Gastrocnemius medialis (tissue), 4 donors: ENCODE results near the gene NPTN.

ENCODE experiments used
- CTCF ChIP-seq, 5 experiments: fragments of 450-650 bp in 3 of 5; fragments of 200-600 bp in 2 of 5; sonication (generic) in 2 of 5; IDR thresholded peaks in 4 of 5; conservative IDR thresholded peaks in 1 of 5; 1 replicate in 4 of 5; 2 replicates in 1 of 5; pipeline ENCODE4 v1.5.1; 2016 to 2019; ENCODE audit warnings: antibody characterized with exemption in 5 of 5, mild to moderate bottlenecking in 3 of 5, moderate library complexity in 3 of 5
- POLR2A ChIP-seq, 2 donors: fragments of 450-650 bp; IDR thresholded peaks; one replicate each; pipeline ENCODE4 v1.6.1; 2017; ENCODE audit warnings: antibody characterized with exemption in 2 of 2, mild to moderate bottlenecking in 2 of 2, moderate library complexity in 2 of 2

- TF ChIP-seq CTCF (IDR thresholded peaks at IDR 0.05 in 4 of 5, conservative IDR thresholded peaks at IDR 0.05 in 1 of 5) (no peak), POLR2A (IDR thresholded peaks at IDR 0.05) (no peak)
These were observed 50.3 kb downstream of the NPTN start for GRCh38 chr15:73582851-73583379.
